NOMO-1 treated with dmso at 0.1 percent for 144 hours (cell line): Measurements from ENCODE around the gene CLDN22.
"Not testable (repeated sequence)": the region's sequence is repeated elsewhere in the genome, so short reads cannot be mapped to it uniquely, and the experiment has no call there.

Experiments used
- DNase-seq: peaks from one replicate; lab custom pipeline; 2025; ENCODE audit not compliant: unreplicated experiment; lab: John Stamatoyannopoulos, UW

The CLDN22 gene

DNA sequence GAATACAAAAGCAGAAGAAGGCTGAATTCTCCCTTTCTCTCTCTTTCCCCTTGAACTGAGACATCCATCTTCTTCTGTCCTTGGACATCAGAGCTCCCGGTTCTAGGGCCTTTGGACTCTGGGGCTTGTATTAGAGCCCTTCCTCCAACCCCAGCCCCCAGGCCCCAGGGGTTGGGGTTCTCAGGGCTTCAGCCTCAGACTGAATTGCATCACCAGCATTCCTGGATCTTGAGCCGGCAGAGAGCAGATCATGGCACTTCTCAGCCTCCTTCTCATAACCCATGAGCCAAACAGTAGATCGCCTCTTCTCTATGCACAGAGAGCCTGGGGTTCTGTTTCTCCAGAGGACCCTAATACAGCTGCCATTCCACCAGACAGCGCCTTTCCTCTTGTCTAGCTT, 27.5 kb upstream of the CLDN22 start:
- no peak for DNase-seq

GRCh38 chr4:183347146-183347545, 27.1 kb upstream of the CLDN22 start:
- no peak for DNase-seq

DNA sequence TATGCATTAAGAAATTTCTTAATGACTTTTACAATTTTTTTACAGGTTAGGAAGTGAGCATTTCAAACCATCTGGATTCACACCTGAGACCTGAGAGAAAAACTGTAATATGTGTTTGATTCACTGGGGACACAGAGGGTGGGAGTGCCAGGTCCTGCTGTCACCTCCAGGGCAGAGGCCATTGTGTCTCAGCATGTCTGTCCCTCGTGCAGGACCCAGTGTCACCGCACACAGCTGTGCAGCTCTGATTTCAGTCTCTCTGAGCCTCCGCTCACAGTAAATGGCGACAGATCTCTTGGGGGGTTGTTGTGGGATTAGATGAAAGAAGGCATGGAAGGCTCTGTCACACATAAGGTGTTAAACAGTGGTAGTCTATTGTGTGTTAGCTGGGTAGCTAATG, 25.2 kb upstream of the CLDN22 start:
- no peak for DNase-seq

DNA sequence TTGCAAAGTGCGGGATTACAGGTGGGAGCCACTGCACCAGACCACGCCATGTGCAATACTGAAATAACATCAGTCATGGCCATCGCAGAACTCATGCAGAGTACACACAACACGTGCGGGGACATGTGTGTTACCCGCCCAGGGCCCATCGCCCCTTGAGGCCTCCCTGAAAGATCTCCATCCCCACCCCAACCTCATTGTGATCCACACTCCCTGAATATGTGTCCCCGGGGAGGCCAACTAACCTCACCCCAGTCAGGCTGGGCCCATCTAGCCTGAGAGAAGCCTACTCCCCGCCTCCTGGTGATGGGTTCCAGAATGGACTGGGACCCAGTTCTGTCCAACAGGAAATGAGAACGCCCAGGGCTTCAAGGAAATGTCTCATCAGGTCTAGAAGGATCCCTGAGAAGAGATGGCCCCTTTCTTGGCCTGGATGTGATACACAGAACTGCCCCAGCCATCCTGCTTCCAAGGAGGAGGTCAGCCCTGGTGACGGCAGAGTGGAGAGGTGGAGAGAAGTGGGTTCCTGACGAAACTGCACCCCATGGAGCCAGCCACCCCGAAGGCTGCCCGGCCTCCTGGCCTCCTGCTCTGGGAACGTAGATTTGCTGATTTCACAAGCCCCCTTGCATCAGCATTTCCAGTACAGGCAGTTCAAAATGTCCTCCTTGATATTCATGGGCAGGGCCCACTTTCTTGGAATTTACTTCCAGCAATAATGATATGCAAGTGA, 24.6 kb upstream of the CLDN22 start:
- DNase-seq, result no peak

GRCh38 chr4:183343730-183344129, 23.7 kb upstream of the CLDN22 start:
- DNase-seq, result no peak

- DNase-seq, result no peak
These were observed 22.8 kb upstream of the CLDN22 start for GRCh38 chr4:183342541-183343533.

GRCh38 chr4:183337833-183338232, 17.8 kb upstream of the CLDN22 start:
- DNase-seq, result no peak

GRCh38 chr4:183337349-183337748, 17.3 kb upstream of the CLDN22 start:
- no peak for DNase-seq

- DNase-seq, result no peak
These were observed 15.4 kb upstream of the CLDN22 start for GRCh38 chr4:183335369-183335940.

DNA sequence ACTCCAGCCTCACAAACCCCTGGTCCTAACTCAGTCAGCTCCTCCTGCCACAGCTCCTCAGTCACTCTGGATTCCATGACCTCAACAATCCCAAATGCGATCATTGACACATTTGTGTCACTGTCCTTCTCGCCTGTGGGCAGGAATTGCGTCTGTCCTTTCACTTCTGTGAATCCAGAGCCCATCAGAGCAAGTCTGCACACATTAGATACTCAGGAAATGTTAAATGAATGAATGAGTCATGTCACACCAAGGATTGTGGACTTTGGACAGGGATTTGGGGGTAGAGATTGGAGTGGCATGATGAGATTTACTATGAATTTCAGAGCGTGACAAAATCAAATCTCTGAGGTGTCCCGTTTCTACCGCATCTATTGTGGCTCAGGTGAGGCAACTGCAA, 13.9 kb upstream of the CLDN22 start:
- no peak for DNase-seq

DNA sequence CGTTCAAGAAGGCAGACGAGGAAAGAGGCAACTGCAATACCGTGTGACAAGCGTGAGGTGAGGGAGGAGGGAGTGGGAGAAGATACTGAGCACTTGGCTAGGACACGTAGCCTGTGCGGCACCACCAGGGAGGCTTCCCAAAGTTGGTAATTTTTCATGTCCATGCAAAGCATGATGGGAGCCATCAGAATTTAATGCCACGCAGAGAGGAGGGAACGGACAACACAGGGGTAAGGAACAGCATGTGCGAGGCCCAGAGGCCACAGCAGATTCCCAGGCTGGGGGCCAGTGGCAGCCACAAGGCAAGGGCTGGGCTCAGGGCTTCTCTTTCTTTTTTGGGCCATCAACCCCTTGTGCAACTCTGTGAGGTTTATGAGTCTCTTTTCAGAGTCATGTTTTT, 13.1 kb upstream of the CLDN22 start:
- no peak for DNase-seq

GRCh38 chr4:183332447-183332846, 12.4 kb upstream of the CLDN22 start:
- no peak for DNase-seq

- no peak for DNase-seq
These were observed 10.8 kb upstream of the CLDN22 start for GRCh38 chr4:183330841-183331240.

- no peak for DNase-seq
These were observed 10.1 kb upstream of the CLDN22 start for GRCh38 chr4:183329954-183330742.

GRCh38 chr4:183329244-183329643, 9.2 kb upstream of the CLDN22 start:
- DNase-seq, result no peak

GRCh38 chr4:183328832-183329231, 8.8 kb upstream of the CLDN22 start:
- DNase-seq, result no peak

- DNase-seq, result no peak
These were observed 7.8 kb upstream of the CLDN22 start for GRCh38 chr4:183327827-183328226.

DNA sequence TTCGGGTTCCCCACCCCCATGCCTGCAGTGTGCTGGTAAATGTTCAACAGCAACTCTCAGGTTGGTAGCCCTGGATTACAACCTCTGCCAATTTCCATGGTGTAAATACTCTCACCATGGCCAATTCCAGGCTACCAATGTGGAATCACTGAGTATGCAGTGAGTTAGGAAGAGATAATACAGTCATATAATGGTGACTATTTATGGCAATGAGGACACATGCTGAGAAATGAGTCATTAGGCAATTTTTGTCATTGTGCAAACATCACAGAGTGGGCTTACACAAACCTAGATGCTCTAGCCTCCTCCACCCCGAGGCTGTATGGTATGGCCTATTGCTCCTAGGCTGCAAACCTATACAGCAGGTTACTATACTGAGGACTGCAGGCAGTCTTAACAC, 6.8 kb upstream of the CLDN22 start:
- no peak for DNase-seq

DNA sequence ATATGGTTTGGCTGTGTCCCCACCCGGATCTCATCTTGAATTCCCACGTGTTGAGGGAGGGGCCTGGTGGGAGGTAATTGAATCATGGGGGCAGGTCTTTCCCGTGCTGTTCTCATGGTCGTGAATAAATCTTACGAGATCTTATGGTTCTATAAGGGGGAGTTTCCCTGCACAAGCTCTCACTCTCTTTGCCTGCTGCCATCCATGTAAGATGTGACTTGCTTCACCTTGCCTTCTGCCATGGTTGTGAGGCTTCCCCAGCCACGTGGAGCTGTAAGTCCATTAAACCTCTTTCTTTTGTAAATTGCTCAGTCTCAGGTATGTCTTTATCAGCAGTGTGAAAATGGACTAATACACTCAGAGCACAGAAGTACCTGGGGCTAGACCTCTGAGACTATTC, 6.3 kb upstream of the CLDN22 start:
- DNase-seq, result not testable (repeated sequence)

- DNase-seq, result no peak
These were observed 4.5 kb upstream of the CLDN22 start for GRCh38 chr4:183324619-183325018.

DNA sequence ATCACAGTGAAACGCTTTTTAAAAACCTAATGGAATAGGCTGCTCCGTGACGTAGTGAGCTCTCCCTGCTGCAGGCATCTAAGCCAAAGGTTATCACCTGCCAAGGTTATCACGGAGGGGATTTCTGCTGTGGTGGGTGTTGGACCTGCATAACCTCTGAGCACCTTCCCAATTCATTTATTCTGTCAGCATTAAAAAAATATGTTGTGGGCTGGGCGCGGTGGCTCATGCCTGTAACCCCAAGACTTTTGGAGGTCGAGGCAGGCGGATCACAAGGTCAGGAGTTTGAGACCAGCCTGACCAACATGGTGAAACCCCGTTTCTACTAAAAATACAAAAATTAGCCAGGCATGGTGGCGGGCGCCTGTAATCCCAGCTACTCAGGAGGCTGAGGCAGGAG, 4.0 kb upstream of the CLDN22 start:
- DNase-seq, result not testable (repeated sequence)
